Esophagus squamous epithelium (tissue), 4 donors: Measurements from ENCODE around the gene PTPRT.

Experiments used
- POLR2A ChIP-seq, 4 donors: fragments of 450-650 bp; IDR thresholded peaks; one replicate each; pipeline ENCODE4 v1.6.1; 2017; ENCODE audit warnings: antibody characterized with exemption in 4 of 4, mild to moderate bottlenecking in 4 of 4, moderate library complexity in 3 of 4
- TF ChIP-seq, protein P1 (sequence below), 6 experiments: fragments of 450-650 bp in 4 of 6; fragments of 200-600 bp in 2 of 6; sonication (generic) in 2 of 6; IDR thresholded peaks; one replicate each; pipeline ENCODE4 v1.5.1; 2016 to 2019; ENCODE audit warnings: antibody characterized with exemption in 6 of 6, mild to moderate bottlenecking in 4 of 6, moderate library complexity in 4 of 6

DNA sequence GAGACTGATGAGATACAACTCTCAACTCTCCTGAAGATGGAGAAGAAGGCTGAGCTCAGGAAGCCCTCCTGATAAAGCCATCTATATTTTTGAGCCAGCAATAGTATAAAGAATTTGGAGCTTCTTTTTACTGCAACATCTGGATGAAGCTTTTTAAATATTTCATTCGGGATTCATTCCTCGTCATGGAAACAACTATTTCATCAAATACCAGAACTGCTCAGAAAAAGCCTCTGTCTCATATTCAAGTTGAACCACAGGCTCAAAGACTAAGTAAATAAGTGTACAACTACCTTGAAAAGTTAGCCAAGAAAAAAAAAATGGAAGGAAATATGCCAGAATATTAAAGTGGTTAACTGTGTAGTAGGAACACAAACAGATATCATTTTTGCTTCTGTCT is 37.8 kb downstream of the PTPRT start:
- TF ChIP-seq, protein P1, sequence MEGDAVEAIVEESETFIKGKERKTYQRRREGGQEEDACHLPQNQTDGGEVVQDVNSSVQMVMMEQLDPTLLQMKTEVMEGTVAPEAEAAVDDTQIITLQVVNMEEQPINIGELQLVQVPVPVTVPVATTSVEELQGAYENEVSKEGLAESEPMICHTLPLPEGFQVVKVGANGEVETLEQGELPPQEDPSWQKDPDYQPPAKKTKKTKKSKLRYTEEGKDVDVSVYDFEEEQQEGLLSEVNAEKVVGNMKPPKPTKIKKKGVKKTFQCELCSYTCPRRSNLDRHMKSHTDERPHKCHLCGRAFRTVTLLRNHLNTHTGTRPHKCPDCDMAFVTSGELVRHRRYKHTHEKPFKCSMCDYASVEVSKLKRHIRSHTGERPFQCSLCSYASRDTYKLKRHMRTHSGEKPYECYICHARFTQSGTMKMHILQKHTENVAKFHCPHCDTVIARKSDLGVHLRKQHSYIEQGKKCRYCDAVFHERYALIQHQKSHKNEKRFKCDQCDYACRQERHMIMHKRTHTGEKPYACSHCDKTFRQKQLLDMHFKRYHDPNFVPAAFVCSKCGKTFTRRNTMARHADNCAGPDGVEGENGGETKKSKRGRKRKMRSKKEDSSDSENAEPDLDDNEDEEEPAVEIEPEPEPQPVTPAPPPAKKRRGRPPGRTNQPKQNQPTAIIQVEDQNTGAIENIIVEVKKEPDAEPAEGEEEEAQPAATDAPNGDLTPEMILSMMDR (IDR thresholded peaks at IDR 0.05) = no peak
- TF ChIP-seq POLR2A (IDR thresholded peaks at IDR 0.05) = no peak
